ENCODE results near the gene PCDHGB4.
"Not testable (repeated sequence)": the region's sequence is repeated elsewhere in the genome, so short reads cannot be mapped to it uniquely, and the experiment has no call there.

PCDHGB4 gene

GRCh38 chr5:141402553-141403243 lies 15.2 kb downstream of the PCDHGB4 start, which contains the start of gene PCDHGA9:
TSS of gene PCDHGA9 (plus strand) at chr5:141402778. CDS start at chr5:141402953, 175 bp downstream.
- DNase-seq = no peak

- no peak for DNase-seq
Observed at GRCh38 chr5:141403387-141403786, 15.9 kb downstream of the PCDHGB4 start.

- not testable (repeated sequence) for DNase-seq
Observed at GRCh38 chr5:141407790-141408505, 20.4 kb downstream of the PCDHGB4 start, which contains the start of gene PCDHGB6. TSS of gene PCDHGB6 (plus strand) at chr5:141408021. CDS start at chr5:141408203, 182 bp downstream.

GRCh38 chr5:141409598-141410306 lies 22.3 kb downstream of the PCDHGB4 start:
- DNase-seq = no peak

- DNase-seq = no peak
Observed at GRCh38 chr5:141411575-141411974, 24.1 kb downstream of the PCDHGB4 start.

GRCh38 chr5:141412854-141413539 lies 25.5 kb downstream of the PCDHGB4 start, which contains the start of gene PCDHGA10:
TSS of gene PCDHGA10 (plus strand) at chr5:141412987. CDS start at chr5:141413176, 189 bp downstream.
- no peak for DNase-seq

GRCh38 chr5:141413540-141414069 lies 26.1 kb downstream of the PCDHGB4 start:
- DNase-seq = no peak

GRCh38 chr5:141414548-141415274 lies 27.2 kb downstream of the PCDHGB4 start:
- DNase-seq = not testable (repeated sequence)

- not testable (repeated sequence) for DNase-seq
Observed at GRCh38 chr5:141415275-141415618, 27.7 kb downstream of the PCDHGB4 start.

- not testable (repeated sequence) for DNase-seq
Observed at GRCh38 chr5:141417494-141418172, 30.1 kb downstream of the PCDHGB4 start, which contains the start of gene PCDHGB7. TSS of gene PCDHGB7 (plus strand) at chr5:141417677. CDS start at chr5:141417860, 183 bp downstream.

GRCh38 chr5:141419074-141419880 lies 31.8 kb downstream of the PCDHGB4 start:
- no peak for DNase-seq

- DNase-seq = no peak
Observed at GRCh38 chr5:141420855-141421488, 33.5 kb downstream of the PCDHGB4 start, which contains the start of gene PCDHGA11. TSS of gene PCDHGA11 (plus strand) at chr5:141421051. CDS start at chr5:141421228, 177 bp downstream.

- DNase-seq = no peak
Observed at GRCh38 chr5:141421489-141421855, 34.0 kb downstream of the PCDHGB4 start.

GRCh38 chr5:141422742-141423291 lies 35.3 kb downstream of the PCDHGB4 start:
- no peak for DNase-seq

- DNase-seq = no peak
Observed at GRCh38 chr5:141427783-141428426, 40.4 kb downstream of the PCDHGB4 start.

- no peak for DNase-seq
Observed at GRCh38 chr5:141430332-141431113, 43.0 kb downstream of the PCDHGB4 start, which contains the start of gene PCDHGA12. TSS of gene PCDHGA12 (plus strand) at chr5:141430507. CDS start at chr5:141430760, 253 bp downstream.

GRCh38 chr5:141431286-141431685 lies 43.8 kb downstream of the PCDHGB4 start:
- no peak for DNase-seq

- DNase-seq = not testable (repeated sequence)
Observed at GRCh38 chr5:141432308-141432707, 44.8 kb downstream of the PCDHGB4 start.
